Stimulated activated CD8-positive, alpha-beta memory T cell treated with anti-CD3 and anti-CD28 coated beads, Interleukin-7, amount 100 ng/mL, for 24 hours (primary cell): ENCODE data around the gene ZIC1.

Experiments used
- DNase-seq: peaks from one replicate; pipeline ENCODE4 v3.0.0-alpha.2; 2020; ENCODE audit warnings: low read depth

ZIC1 gene

GRCh38 chr3:147380387-147380951 lies 28.7 kb upstream of the ZIC1 start:
- DNase-seq, result no peak

- no peak for DNase-seq
Observed at GRCh38 chr3:147380977-147381376, 28.2 kb upstream of the ZIC1 start.

- no peak for DNase-seq
Observed at GRCh38 chr3:147381596-147381995, 27.6 kb upstream of the ZIC1 start.

- no peak for DNase-seq
Observed at GRCh38 chr3:147383617-147384016, 25.5 kb upstream of the ZIC1 start.

- no peak for DNase-seq
Observed at GRCh38 chr3:147384210-147385058, 24.7 kb upstream of the ZIC1 start.

GRCh38 chr3:147385059-147386012 lies 23.8 kb upstream of the ZIC1 start:
- DNase-seq, result no peak

GRCh38 chr3:147387291-147387884 lies 21.8 kb upstream of the ZIC1 start:
- DNase-seq, result no peak

GRCh38 chr3:147387885-147388699 lies 21.1 kb upstream of the ZIC1 start:
- no peak for DNase-seq

GRCh38 chr3:147388700-147389580 lies 20.2 kb upstream of the ZIC1 start:
- no peak for DNase-seq

- DNase-seq, result no peak
Observed at GRCh38 chr3:147389717-147390116, 19.4 kb upstream of the ZIC1 start.

GRCh38 chr3:147390589-147391569 lies 18.3 kb upstream of the ZIC1 start:
- no peak for DNase-seq

GRCh38 chr3:147391781-147392624 lies 17.2 kb upstream of the ZIC1 start:
- DNase-seq, result no peak

GRCh38 chr3:147392625-147392946 lies 16.6 kb upstream of the ZIC1 start:
- no peak for DNase-seq

- no peak for DNase-seq
Observed at GRCh38 chr3:147393261-147393942, 15.8 kb upstream of the ZIC1 start.

- DNase-seq, result no peak
Observed at GRCh38 chr3:147393943-147394883, 15.0 kb upstream of the ZIC1 start.

- DNase-seq, result no peak
Observed at GRCh38 chr3:147394884-147395225, 14.3 kb upstream of the ZIC1 start.
